PC-3 (cell line): Measurements from ENCODE around the gene STON1. TPM values are rescaled to one million over a fixed set of nuclear protein-coding genes. Genes with fewer than 3 reads are reported as not detected.

ENCODE experiments used
- ATAC-seq: fragments of 200-7000 bp; cut with Tn5 transposase; 2 replicates; pipeline ENCODE4 v1.9.1; 2020; ENCODE audit warnings: mild to moderate bottlenecking, moderate library complexity
- BruUV-seq: library from RNA; stranded (reverse); fragments of 400-500 nt; replicated peaks from 2 replicates; lab custom pipeline; 2021; lab: Mats Ljungman, UMichigan
- CTCF ChIA-PET: fragments of 300-600 bp; sonication (Branson Sonifier 250); formaldehyde crosslinking; loops from one replicate; lab custom pipeline; 2022; ENCODE audit warnings: antibody characterized with exemption; lab: Charles Lee
- POLR2A ChIA-PET: fragments of 300-600 bp; sonication (Branson Sonifier 250); formaldehyde crosslinking; loops from one replicate; lab custom pipeline; 2022; ENCODE audit warnings: antibody characterized with exemption; ENCODE audit not compliant: unreplicated experiment; lab: Charles Lee
- DNase-seq: peaks from one replicate; pipeline ENCODE4 v3.0.0-alpha.2; 2015
- H2AFZ ChIP-seq: fragments of 300-600 bp; sonication (generic); 2 replicates; pipeline ENCODE4 v1.6.0; 2016; ENCODE audit warnings: antibody characterized with exemption, low read length
- H3F3A ChIP-seq: fragments of 300-600 bp; sonication (generic); one replicate; pipeline ENCODE4 v1.6.0; 2017; ENCODE audit warnings: antibody characterized with exemption, low read length, control low read depth, mild to moderate bottlenecking; ENCODE audit not compliant: unreplicated experiment
- H3K27ac ChIP-seq: fragments of 300-600 bp; sonication (generic); 2 replicates; pipeline ENCODE4 v1.5.1; 2016; ENCODE audit warnings: mild to moderate bottlenecking, low read length
- H3K27me3 ChIP-seq: fragments of 300-600 bp; sonication (generic); 2 replicates; pipeline ENCODE4 v1.6.1; 2016; ENCODE audit warnings: low read length, mixed read lengths
- H3K36me3 ChIP-seq: fragments of 300-600 bp; sonication (generic); 2 replicates; pipeline ENCODE4 v1.6.1; 2016; ENCODE audit warnings: low read depth, mixed run types, low read length, mixed read lengths
- H3K4me1 ChIP-seq: fragments of 300-600 bp; sonication (generic); 2 replicates; pipeline ENCODE4 v1.5.1; 2016; ENCODE audit warnings: low read length; ENCODE audit not compliant: insufficient read depth
- H3K4me2 ChIP-seq: fragments of 300-600 bp; sonication (generic); 2 replicates; pipeline ENCODE4 v1.6.0; 2016; ENCODE audit warnings: low read length
- H3K4me3 ChIP-seq: fragments of 300-600 bp; sonication (generic); 2 replicates; pipeline ENCODE4 v1.5.1; 2016; ENCODE audit warnings: mild to moderate bottlenecking, low read length, mixed read lengths
- H3K79me2 ChIP-seq: fragments of 300-600 bp; sonication (generic); 2 replicates; pipeline ENCODE4 v1.6.1; 2017; ENCODE audit warnings: low read length, mixed read lengths
- H3K9ac ChIP-seq: fragments of 300-600 bp; sonication (generic); 2 replicates; pipeline ENCODE4 v1.6.0; 2016; ENCODE audit warnings: mild to moderate bottlenecking, low read length
- H3K9me2 ChIP-seq: fragments of 300-600 bp; sonication (generic); replicated peaks from 2 replicates; pipeline ENCODE4 v1.6.1; 2016; ENCODE audit warnings: mixed run types, low read length, mixed read lengths
- H3K9me3 ChIP-seq: fragments of 300-600 bp; sonication (generic); 2 replicates; pipeline ENCODE4 v1.6.1; 2016; ENCODE audit warnings: low read length, mixed read lengths
- H4K20me1 ChIP-seq: fragments of 300-600 bp; sonication (generic); 2 replicates; pipeline ENCODE4 v1.6.1; 2016; ENCODE audit warnings: low read length, mixed read lengths
- CTCF ChIP-seq: fragments of 300-600 bp; sonication (generic); conservative IDR thresholded peaks from 2 replicates; pipeline ENCODE4 v1.5.1; 2017; ENCODE audit warnings: antibody characterized with exemption, low read depth, mild to moderate bottlenecking, low read length
- EZH2 ChIP-seq: fragments of 300-600 bp; sonication (generic); IDR thresholded peaks from one replicate; pipeline ENCODE4 v1.6.1; 2017; ENCODE audit warnings: antibody characterized with exemption, mild to moderate bottlenecking, low read length; ENCODE audit not compliant: unreplicated experiment
- EZH2phosphoT487 ChIP-seq: fragments of 300-600 bp; sonication (generic); IDR thresholded peaks from 2 replicates; pipeline ENCODE4 v1.6.1; 2018; ENCODE audit warnings: mild to moderate bottlenecking, antibody characterized with exemption, low read length, borderline replicate concordance
- intact Hi-C: fragments of 100-400 bp; cut with micrococcal nuclease; formaldehyde crosslinking; loops from 2 replicates; pipeline ENCODE4 v1.9.0; 2023
- total RNA-seq: library from RNA; depleted of rRNA; stranded (reverse); fragments of >200 nt; gene quantifications from 2 replicates; pipeline ENCODE4 v1.2.3, GENCODE V29; 2014

Gene STON1
- total RNA-seq, 1 experiment from 2014 or later = 1.2 TPM

- no peak overlapping the region for H3K9ac ChIP-seq
These were observed 67.5 kb downstream of the STON1 start for GRCh38 chr2:48597492-48597891.

GRCh38 chr2:48600204-48600813, 70.4 kb downstream of the STON1 start:
- Histone ChIP-seq H3K9me3 (no peaks in the 10 kb centered on the region), H3K4me3 (no peak overlapping the region), H2AFZ (peak overlapping the region; percentile 19; the same call in 1 of the 2 replicates), H3K36me3 (no peaks in the 10 kb centered on the region), H3K9ac (no peak overlapping the region), H3K27me3 (no peaks in the 10 kb centered on the region), H3K4me2 (no peak overlapping the region), H3K79me2 (no peaks in the 10 kb centered on the region), H4K20me1 (no peaks in the 10 kb centered on the region), H3F3A (no peaks in the 10 kb centered on the region), H3K4me1 (peaks cover 8% of the 10 kb centered on the region), H3K9me2 (no peaks in the 10 kb centered on the region), H3K27ac (no peak overlapping the region)
- CTCF ChIA-PET = interaction anchor here (0.6 to 1.0 kb wide), 2 partner anchors 149 to 1802 kb away, joined by 3 to 4 read pairs; no protein-coding TSS in a partner anchor
- intact Hi-C loops = loop anchor here (5.0 kb wide), 1 partner anchor 1892 kb away; no protein-coding TSS in a partner anchor
- peak; percentile 84 for DNase-seq
- POLR2A ChIA-PET = no interaction called here
- ATAC-seq = peak; percentile 63
- BruUV-seq = no TSS peak
- no peak for TF ChIP-seq EZH2
- no peak for TF ChIP-seq EZH2phosphoT487
- TF ChIP-seq CTCF = peak; percentile 81

More at GRCh38 chr2:48597492-48597891, 67.5 kb downstream of the STON1 start:
- ChIA-PET POLR2A (no interaction called here), CTCF (no interaction called here)
- DNase-seq (no peak), ATAC-seq (no peak)
- no peaks in the 10 kb centered on the region for H4K20me1 ChIP-seq
- H3K36me3 ChIP-seq = no peaks in the 10 kb centered on the region
- H3K79me2 ChIP-seq = no peaks in the 10 kb centered on the region
- no peak overlapping the region for H3K27ac ChIP-seq
- H3K9me3 ChIP-seq = no peaks in the 10 kb centered on the region
- H3K4me2 ChIP-seq = no peak overlapping the region
- H3K4me3 ChIP-seq = no peak overlapping the region
- H3K9me2 ChIP-seq = no peaks in the 10 kb centered on the region
- no peak overlapping the region for H2AFZ ChIP-seq
- no TSS peak for BruUV-seq
- no peak for TF ChIP-seq EZH2phosphoT487
- TF ChIP-seq CTCF = no peak
- no peak for TF ChIP-seq EZH2
- no peaks in the 10 kb centered on the region for H3F3A ChIP-seq
- H3K4me1 ChIP-seq = peaks cover 8% of the 10 kb centered on the region
- intact Hi-C loops = no loop called here
- no peaks in the 10 kb centered on the region for H3K27me3 ChIP-seq

GRCh38 chr2:48600917-48601316, 71.0 kb downstream of the STON1 start:
- no peak overlapping the region for H3K4me3 ChIP-seq
- no peak overlapping the region for H3K27ac ChIP-seq
- no peak overlapping the region for H3K9ac ChIP-seq
- no peaks in the 10 kb centered on the region for H3K9me2 ChIP-seq
- no peaks in the 10 kb centered on the region for H3K36me3 ChIP-seq
- H3F3A ChIP-seq = no peaks in the 10 kb centered on the region
- no peaks in the 10 kb centered on the region for H3K79me2 ChIP-seq
- intact Hi-C loops = loop anchor here (1.0 to 5.0 kb wide), 2 partner anchors 126 to 1891 kb away; no protein-coding TSS in a partner anchor
- no peaks in the 10 kb centered on the region for H3K9me3 ChIP-seq
- CTCF ChIA-PET = interaction anchor here (0.6 to 1.0 kb wide), 2 partner anchors 149 to 1801 kb away, joined by 3 to 4 read pairs; no protein-coding TSS in a partner anchor
- no peaks in the 10 kb centered on the region for H3K27me3 ChIP-seq
- peak; percentile 51 for ATAC-seq
- POLR2A ChIA-PET = no interaction called here
- no peak for TF ChIP-seq CTCF
- no peak for TF ChIP-seq EZH2phosphoT487
- TF ChIP-seq EZH2 = no peak
- peak overlapping the region; percentile 24; the same call in 1 of the 2 replicates for H3K4me2 ChIP-seq
- no TSS peak for BruUV-seq
- no peak overlapping the region for H2AFZ ChIP-seq
- peaks cover 8% of the 10 kb centered on the region for H3K4me1 ChIP-seq
- no peaks in the 10 kb centered on the region for H4K20me1 ChIP-seq
- peak; percentile 41 for DNase-seq
